ENCODE measurements around the gene EPHB2. TPM values are rescaled to one million over a fixed set of nuclear protein-coding genes. Genes with fewer than 3 reads are reported as not detected.

The EPHB2 gene
- 1 to 10 TPM in 2 of 6 experiments, under 1 TPM in 4; 0.24 to 1.8 (median 0.62) TPM for total RNA-seq
- long read RNA-seq, result 0 reads

GRCh38 chr1:22710701-22711049, at the start of gene EPHB2:
TSS of gene EPHB2 (plus strand) at chr1:22710839. CDS start at chr1:22710983, 144 bp downstream.
- intact Hi-C loops (cut with DNase I), result no loop called here
- Histone ChIP-seq H3K9me3 (no peaks in the 10 kb centered on the region), H3K27me3 (no peaks in the 10 kb centered on the region), H3K36me3 (no peaks in the 10 kb centered on the region), H3K4me3 (peak within 1 kb of the TSS; percentile 20 to 29 (median 25)), H3K27ac (no peak within 1 kb of the TSS), H3K4me1 (peaks cover 0 to 11% (median 0%) of the 10 kb centered on the region in 4 donors)
- 0% methylated on average over 2 of the region's 55 CpGs for WGBS (ENCODE audit: insufficient coverage, low coverage, low lambda C conversion rate, missing lambda C conversion rate)
- peak; percentile 74 to 83 (median 81) for ATAC-seq
- TF ChIP-seq POLR2A (IDR thresholded peaks at IDR 0.05) (no peak), CTCF (IDR thresholded peaks at IDR 0.05) (no peak)
- DNase-seq, result peak in 2 of 3 donors; percentile 59 to 61

DNA sequence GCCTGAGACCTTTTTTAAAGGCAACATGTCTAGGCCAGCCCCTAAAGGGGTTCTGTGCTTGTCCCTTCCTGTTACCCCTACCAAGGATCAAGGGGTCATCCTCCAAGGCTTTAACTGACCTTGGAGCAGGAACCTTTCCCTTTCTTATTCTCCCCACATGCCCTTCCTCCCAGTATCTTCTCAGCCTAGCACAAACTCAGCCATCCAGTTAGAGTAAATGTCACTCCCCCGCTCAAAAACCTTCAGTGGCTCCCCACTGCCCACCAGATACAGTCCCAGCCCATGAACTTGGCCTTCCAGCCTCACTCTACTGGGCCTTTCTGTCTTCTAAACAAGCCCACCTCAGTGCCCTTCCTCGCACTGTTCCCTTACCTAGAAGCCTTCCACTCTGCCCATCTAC, 48.8 kb upstream of the EPHB2 start:
- ATAC-seq, result no peak

GRCh38 chr1:22662318-22662717, 48.3 kb upstream of the EPHB2 start:
- no peak for DNase-seq
- ATAC-seq, result peak; percentile 62 to 89 (median 70)
- intact Hi-C loops (cut with DNase I), result no loop called here
- Histone ChIP-seq H3K9me3 (no peaks in the 10 kb centered on the region), H3K27me3 (no peaks in the 10 kb centered on the region), H3K36me3 (no peaks in the 10 kb centered on the region), H3K27ac (no peak overlapping the region), H3K4me1 (no peaks in the 10 kb centered on the region), H3K4me3 (no peak overlapping the region)
- TF ChIP-seq CTCF (IDR thresholded peaks at IDR 0.05) (no peak), POLR2A (IDR thresholded peaks at IDR 0.05) (peak; percentile 29)
- WGBS (ENCODE audit: insufficient coverage, low coverage, low lambda C conversion rate, missing lambda C conversion rate), result 63% methylated on average over 5 of the region's 5 CpGs

More for the DNA sequence above, 48.8 kb upstream of the EPHB2 start:
- TF ChIP-seq POLR2A (IDR thresholded peaks at IDR 0.05), result no peak
- TF ChIP-seq CTCF (IDR thresholded peaks at IDR 0.05), result no peak
- DNase-seq, result no peak
- Histone ChIP-seq H3K9me3 (no peaks in the 10 kb centered on the region), H3K27ac (no peak overlapping the region), H3K4me1 (no peaks in the 10 kb centered on the region), H3K27me3 (no peaks in the 10 kb centered on the region), H3K4me3 (no peak overlapping the region), H3K36me3 (no peaks in the 10 kb centered on the region)
- 66% methylated on average over 2 of the region's 2 CpGs for WGBS (ENCODE audit: insufficient coverage, low coverage, low lambda C conversion rate, missing lambda C conversion rate)
- intact Hi-C loops (cut with DNase I), result no loop called here

DNA sequence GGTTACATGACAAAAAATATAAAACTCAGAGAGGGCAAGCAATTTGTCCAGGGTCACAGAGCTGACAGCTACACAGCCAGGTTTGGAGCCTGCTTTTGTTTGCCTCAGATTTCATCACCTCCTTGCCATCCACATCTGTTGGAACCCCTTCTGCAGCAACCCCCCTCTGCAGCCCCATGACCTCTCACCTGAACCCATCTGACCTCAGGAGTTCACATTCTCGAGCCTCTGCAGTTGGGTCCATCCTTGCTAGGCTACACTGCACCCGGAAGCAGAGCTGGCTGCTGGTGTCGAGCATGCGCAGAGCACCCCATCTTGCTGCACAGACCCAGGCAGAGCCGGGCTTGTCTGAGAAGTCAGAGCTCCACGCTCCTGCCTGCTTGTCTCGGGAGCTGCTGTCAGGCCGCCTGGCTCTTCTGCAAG, 47.6 kb upstream of the EPHB2 start:
- ATAC-seq, result peak in 1 of 4 donors; percentile 18

More for the DNA sequence above, 47.6 kb upstream of the EPHB2 start:
- TF ChIP-seq CTCF (IDR thresholded peaks at IDR 0.05) (no peak), POLR2A (IDR thresholded peaks at IDR 0.05) (no peak)
- Histone ChIP-seq H3K36me3 (no peaks in the 10 kb centered on the region), H3K4me1 (no peaks in the 10 kb centered on the region), H3K27me3 (no peaks in the 10 kb centered on the region), H3K9me3 (no peaks in the 10 kb centered on the region), H3K4me3 (no peak overlapping the region), H3K27ac (no peak overlapping the region)
- intact Hi-C loops (cut with DNase I), result no loop called here
- no peak for DNase-seq
- WGBS (ENCODE audit: insufficient coverage, low coverage, low lambda C conversion rate, missing lambda C conversion rate), result 70% methylated on average over 4 of the region's 8 CpGs
